ENCODE results near the gene ANKRA2. TPM values are rescaled to one million over a fixed set of nuclear protein-coding genes. Genes with fewer than 3 reads are reported as not detected.

Gene ANKRA2
- total RNA-seq, 6 donors from 2014 or later, result 14.1 to 84.9 (median 19.7) TPM

GRCh38 chr5:73606206-73606753 lies 40.8 kb upstream of the ANKRA2 start:
- no peaks in the 10 kb centered on the region for H3K36me3 ChIP-seq
- no peak overlapping the region for H3K4me3 ChIP-seq
- TF ChIP-seq POLR2A (IDR thresholded peaks at IDR 0.05) (no peak), POLR2AphosphoS5 (IDR thresholded peaks at IDR 0.05) (no peak), EP300 (IDR thresholded peaks at IDR 0.05) (no peak)
- TF ChIP-seq, protein P1, sequence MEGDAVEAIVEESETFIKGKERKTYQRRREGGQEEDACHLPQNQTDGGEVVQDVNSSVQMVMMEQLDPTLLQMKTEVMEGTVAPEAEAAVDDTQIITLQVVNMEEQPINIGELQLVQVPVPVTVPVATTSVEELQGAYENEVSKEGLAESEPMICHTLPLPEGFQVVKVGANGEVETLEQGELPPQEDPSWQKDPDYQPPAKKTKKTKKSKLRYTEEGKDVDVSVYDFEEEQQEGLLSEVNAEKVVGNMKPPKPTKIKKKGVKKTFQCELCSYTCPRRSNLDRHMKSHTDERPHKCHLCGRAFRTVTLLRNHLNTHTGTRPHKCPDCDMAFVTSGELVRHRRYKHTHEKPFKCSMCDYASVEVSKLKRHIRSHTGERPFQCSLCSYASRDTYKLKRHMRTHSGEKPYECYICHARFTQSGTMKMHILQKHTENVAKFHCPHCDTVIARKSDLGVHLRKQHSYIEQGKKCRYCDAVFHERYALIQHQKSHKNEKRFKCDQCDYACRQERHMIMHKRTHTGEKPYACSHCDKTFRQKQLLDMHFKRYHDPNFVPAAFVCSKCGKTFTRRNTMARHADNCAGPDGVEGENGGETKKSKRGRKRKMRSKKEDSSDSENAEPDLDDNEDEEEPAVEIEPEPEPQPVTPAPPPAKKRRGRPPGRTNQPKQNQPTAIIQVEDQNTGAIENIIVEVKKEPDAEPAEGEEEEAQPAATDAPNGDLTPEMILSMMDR (IDR thresholded peaks at IDR 0.05), result no peak
- H3K27ac ChIP-seq, result no peak overlapping the region
- no peak for ATAC-seq (ENCODE audit: low FRiP score in 2 of 2)
- 53 to 54% methylated on average over 3 of the region's 3 CpGs for WGBS, 2 donors
- H3K4me1 ChIP-seq, result no peaks in the 10 kb centered on the region
- H3K9me3 ChIP-seq, result peaks cover 0 to 4% (median 2%) of the 10 kb centered on the region in 4 donors
- no peaks in the 10 kb centered on the region for H3K27me3 ChIP-seq
- no peak for DNase-seq

GRCh38 chr5:73605223-73606087 lies 40.0 kb upstream of the ANKRA2 start:
- Histone ChIP-seq H3K27ac (no peak overlapping the region), H3K4me3 (no peak overlapping the region), H3K4me1 (no peaks in the 10 kb centered on the region), H3K27me3 (no peaks in the 10 kb centered on the region), H3K9me3 (peaks cover 0 to 4% (median 2%) of the 10 kb centered on the region in 4 donors), H3K36me3 (no peaks in the 10 kb centered on the region)
- 62 to 71% methylated on average over 8 of the region's 8 CpGs for WGBS, 2 donors
- ATAC-seq (ENCODE audit: low FRiP score in 2 of 2) (no peak), DNase-seq (no peak)
- TF ChIP-seq, protein P1 (IDR thresholded peaks at IDR 0.05), result no peak
- TF ChIP-seq POLR2AphosphoS5 (IDR thresholded peaks at IDR 0.05) (no peak), POLR2A (IDR thresholded peaks at IDR 0.05) (no peak), EP300 (IDR thresholded peaks at IDR 0.05) (no peak)

- DNase-seq, result no peak
- ATAC-seq (ENCODE audit: low FRiP score in 2 of 2), result no peak
- Histone ChIP-seq H3K27ac (no peak overlapping the region), H3K36me3 (no peaks in the 10 kb centered on the region), H3K4me3 (no peak overlapping the region), H3K27me3 (no peaks in the 10 kb centered on the region), H3K4me1 (no peaks in the 10 kb centered on the region), H3K9me3 (peaks cover 0 to 4% (median 2%) of the 10 kb centered on the region in 4 donors)
- TF ChIP-seq POLR2A (IDR thresholded peaks at IDR 0.05) (no peak), EP300 (IDR thresholded peaks at IDR 0.05) (no peak), POLR2AphosphoS5 (IDR thresholded peaks at IDR 0.05) (no peak)
- TF ChIP-seq, protein P1 (IDR thresholded peaks at IDR 0.05), result no peak
- 77 to 80% methylated on average over 5 of the region's 5 CpGs for WGBS, 2 donors
Observed at GRCh38 chr5:73603998-73604397, 38.6 kb upstream of the ANKRA2 start.

GRCh38 chr5:73599380-73599779 lies 33.9 kb upstream of the ANKRA2 start:
- no peaks in the 10 kb centered on the region for H3K4me1 ChIP-seq
- no peak overlapping the region for H3K4me3 ChIP-seq
- DNase-seq (no peak), ATAC-seq (ENCODE audit: low FRiP score in 2 of 2) (no peak)
- no peak overlapping the region for H3K27ac ChIP-seq
- peaks cover 0 to 4% (median 2%) of the 10 kb centered on the region in 4 donors for H3K9me3 ChIP-seq
- no peaks in the 10 kb centered on the region for H3K27me3 ChIP-seq
- TF ChIP-seq POLR2AphosphoS5 (IDR thresholded peaks at IDR 0.05) (no peak), POLR2A (IDR thresholded peaks at IDR 0.05) (no peak), EP300 (IDR thresholded peaks at IDR 0.05) (no peak)
- TF ChIP-seq, protein P1 (IDR thresholded peaks at IDR 0.05), result no peak
- WGBS, 2 donors, result 82 to 94% methylated on average over 3 of the region's 3 CpGs
- H3K36me3 ChIP-seq, result no peaks in the 10 kb centered on the region
